Activated CD4-positive, CD25-positive, alpha-beta regulatory T cell (primary cell): ENCODE measurements around the gene NYAP1.

Experiments used
- DNase-seq, 4 experiments: peaks; one replicate each; lab custom pipeline; 2025; lab: John Stamatoyannopoulos, UW

NYAP1 gene

GRCh38 chr7:100457033-100457432 lies 26.7 kb upstream of the NYAP1 start:
- no peak for DNase-seq

- no peak for DNase-seq
Measured at GRCh38 chr7:100464210-100464660, 19.5 kb upstream of the NYAP1 start, which contains the start of gene SPACDR. TSS of gene SPACDR (minus strand) at chr7:100464260. CDS start at chr7:100464025, 235 bp downstream.

- no peak for DNase-seq
Measured at GRCh38 chr7:100464791-100465190, 18.9 kb upstream of the NYAP1 start.

- no peak for DNase-seq
Measured at GRCh38 chr7:100465299-100465698, 18.4 kb upstream of the NYAP1 start.

DNA sequence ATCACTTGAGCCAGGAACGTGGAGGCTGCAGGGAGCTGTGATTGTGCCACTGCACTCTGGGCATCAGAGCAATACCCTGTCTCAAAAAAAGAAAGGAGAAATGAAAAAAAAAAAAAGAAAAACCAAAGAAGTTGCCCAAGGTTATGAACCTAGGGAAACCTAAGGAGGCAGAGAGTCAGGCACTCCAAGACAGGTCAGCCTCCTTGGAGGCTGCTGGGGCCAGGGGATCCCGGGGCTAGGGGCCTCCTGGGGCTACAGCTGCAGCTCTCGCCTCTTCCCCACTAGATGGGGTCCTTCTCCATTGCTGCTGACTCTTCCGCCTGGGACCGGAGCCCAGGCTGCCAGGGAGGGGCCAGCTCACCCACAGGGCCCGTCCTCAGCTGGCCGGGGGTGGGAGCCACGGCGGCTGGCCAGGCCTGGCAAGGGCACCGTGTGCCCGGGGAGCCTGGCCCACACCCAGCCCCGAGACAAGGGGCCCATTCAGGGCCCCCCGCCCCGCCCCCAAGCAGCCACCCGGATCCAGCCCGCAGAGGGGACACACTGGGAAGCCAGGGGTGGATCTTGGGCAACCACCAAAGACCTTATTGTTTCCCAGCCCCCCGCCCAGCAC lies 17.9 kb upstream of the NYAP1 start:
- no peak for DNase-seq

DNA sequence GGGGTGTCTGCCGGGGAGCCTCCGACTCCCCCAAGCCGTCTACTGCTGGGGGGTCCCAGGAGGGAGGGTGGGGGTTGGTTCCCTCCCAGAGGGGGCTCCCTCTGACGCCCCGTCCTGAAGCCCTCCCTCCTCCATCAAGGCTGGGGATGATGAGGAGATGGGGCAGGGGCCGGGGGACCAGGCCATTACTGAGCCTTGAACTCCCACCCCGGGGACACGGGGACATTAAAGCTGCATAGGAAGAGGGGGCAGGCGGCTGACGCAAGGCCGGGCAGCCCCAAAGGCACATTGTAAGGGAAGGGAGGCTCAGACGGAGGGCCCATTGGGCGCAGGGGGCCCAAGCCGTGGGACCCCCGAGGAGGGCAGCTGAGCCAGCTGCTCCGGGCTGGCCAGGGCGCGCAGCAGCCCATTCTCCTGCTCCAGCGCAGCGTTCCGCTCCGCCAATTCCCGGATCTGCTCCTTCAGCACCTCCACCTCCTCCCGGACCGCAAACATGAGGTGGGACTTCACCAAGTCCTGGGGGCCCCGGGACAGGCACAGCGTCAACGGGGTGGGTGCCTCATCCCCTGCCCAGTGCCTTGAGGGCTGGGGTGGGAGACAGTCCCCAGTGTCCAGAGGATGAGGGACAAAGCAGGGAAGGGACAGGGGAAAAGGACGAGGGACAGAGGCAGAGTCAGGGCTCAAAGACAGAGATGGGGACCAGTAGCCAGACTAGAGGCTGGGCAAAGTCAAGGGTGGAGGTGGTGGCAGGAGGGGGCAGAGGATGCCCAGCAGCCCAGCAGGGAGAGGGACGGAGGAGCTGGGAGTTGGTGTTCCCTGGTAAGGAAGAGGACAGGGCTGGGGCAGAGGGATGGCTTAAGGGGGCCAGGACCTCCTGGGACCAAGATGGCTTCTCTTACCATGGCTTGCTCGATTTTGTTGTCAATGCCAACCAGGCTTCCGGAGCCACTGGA lies 16.8 kb upstream of the NYAP1 start:
- DNase-seq: no peak

DNA sequence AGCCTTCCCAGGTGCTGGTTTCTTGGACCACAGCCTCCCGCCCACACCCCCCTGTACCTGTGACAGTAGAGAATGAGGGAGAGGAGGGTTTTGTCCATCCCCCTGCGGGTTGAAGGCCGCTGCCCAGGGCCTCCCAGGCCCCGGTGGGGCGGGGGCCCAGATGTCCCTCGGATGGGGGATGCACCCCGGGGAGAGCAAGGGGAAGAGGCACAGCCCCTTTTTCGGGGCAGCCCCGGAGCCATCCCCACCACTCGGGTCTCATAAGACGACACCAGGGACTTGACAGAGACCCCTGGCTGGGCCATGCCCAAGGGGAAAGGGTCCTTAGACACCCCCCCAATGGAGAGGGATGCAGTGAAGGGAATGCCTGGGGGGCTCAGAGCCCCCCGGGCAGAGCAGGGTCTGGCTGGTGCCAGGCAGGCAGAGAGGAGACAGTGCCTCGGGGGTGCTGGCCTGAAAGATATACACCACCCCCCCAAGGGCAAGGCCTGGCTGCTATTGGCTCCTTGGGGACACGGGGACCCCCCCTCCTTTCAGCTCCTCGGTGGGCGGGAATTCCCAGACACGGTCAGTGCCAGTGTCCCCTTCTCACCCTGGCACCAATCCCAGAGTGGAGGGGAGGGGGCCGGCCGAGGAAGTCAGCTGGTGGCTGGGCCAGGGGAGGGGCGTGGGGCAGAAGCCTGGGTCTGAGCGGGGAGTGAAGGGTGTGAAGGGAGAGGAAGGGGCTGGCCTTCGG lies 15.9 kb upstream of the NYAP1 start:
- DNase-seq: no peak

GRCh38 chr7:100469227-100470044 lies 14.3 kb upstream of the NYAP1 start:
- DNase-seq: peak; percentile 66 to 84 (median 77)

GRCh38 chr7:100471021-100471420 lies 12.7 kb upstream of the NYAP1 start:
- DNase-seq: no peak

- DNase-seq: no peak
Measured at GRCh38 chr7:100472121-100472851, 11.4 kb upstream of the NYAP1 start.

DNA sequence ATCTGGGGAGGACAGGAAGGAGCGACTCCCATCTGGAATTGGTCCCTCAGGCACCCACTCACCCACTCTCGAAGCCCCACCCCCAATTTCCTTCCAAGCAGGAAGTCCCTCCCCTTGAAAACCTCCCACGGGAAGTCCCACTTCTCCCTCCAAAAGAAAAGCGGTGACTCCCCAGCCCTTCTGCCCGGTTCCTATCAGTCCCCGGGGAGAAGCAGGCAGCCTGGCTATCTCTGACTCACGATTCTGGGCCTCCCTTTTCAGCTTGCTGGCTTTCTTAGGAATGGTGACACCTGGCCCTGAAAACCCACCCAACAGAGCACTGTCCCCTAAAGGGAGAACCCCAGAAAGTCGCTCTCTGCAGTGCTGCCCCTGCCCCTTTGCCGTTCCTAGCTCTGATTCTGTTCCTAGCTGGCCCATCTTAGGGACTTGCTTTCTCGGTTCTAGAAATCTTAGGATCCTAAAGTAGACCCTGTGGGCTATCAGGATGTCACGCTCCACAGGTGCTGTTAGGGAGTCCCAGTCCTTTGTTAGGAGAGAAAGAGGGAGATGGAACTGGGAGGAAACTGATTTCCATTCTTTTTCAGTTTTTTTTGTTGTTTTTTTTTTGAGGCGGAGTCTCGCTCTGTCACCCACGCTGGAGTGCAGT lies 10.8 kb upstream of the NYAP1 start:
- DNase-seq: no peak

- DNase-seq: no peak
Measured at GRCh38 chr7:100475549-100475948, 8.2 kb upstream of the NYAP1 start.

GRCh38 chr7:100476101-100476780 lies 7.5 kb upstream of the NYAP1 start:
- DNase-seq: no peak

DNA sequence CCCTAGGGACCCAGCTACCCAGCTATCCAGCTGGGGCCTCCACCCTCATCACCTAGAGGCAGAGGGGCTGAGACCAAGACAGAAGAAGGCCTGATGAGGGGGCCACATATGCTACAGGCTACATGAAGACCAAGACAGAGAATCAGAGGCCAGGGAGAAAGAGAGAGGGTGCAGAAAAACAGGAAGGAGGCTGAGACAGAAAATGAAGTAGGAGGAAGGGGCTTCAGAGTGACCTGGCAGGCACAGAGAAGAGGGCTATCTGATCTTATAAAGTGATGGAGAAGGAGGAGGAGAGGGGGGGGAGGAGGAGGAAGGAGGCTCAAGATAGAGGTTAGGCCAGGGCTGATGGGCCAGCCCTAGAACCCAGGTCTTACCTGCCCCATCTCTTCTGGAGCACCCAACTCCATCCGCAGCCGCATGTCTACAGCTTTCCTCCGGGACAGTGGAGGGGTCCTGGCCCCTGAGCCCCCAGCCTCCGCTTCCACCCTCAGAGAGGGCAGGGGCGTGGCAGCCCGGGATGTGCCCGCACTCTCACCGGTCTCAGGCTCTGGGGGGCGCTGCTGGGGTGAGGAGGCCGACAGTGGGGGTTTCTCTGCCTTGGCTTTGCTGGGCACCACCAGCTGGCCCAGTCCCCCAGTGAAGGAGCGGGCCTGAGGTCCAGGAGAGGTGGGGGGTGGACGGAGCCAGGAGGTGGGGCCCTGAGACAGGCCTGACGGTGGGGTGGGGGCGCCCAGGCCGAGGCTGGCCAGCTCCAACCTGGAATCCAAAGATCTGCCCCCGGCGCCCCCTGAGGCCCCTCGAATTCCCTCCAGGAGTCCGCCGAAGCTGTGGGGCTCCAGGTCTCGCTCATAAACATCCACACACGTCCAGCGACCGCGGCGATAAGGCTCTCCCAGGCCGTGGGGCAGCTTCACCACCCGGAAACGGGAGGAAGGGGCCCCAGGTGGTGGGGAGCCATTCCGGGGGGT lies 6.5 kb upstream of the NYAP1 start:
- peak in 2 of 4 experiments; percentile 10 to 18 for DNase-seq

DNA sequence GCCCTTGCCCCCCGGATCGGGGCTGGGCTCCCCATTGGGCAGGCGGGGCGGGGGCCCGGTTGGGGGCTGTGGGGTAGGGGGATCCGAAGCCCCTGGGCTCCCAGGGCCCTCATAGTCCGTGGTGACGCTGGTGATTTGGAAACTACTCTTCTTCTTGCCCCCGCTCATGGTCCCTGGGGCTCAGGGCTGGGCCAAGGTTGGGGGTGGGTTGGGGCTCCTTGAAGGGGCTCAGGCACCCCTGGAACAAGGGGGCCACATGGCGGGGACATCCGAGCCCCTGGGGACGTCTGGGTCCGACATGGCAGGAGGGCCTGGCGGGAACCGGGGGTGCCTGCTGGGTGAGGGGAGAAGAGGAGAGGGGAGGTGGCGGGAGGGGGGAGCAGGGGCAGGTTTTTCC lies 5.9 kb upstream of the NYAP1 start:
- no peak for DNase-seq

GRCh38 chr7:100478958-100479660 lies 4.6 kb upstream of the NYAP1 start, which contains the start of gene TSC22D4:
TSS of gene TSC22D4 (minus strand) at chr7:100479214. CDS start at chr7:100478038, 1,176 bp downstream.
- DNase-seq: peak; percentile 68 to 85 (median 79)

DNA sequence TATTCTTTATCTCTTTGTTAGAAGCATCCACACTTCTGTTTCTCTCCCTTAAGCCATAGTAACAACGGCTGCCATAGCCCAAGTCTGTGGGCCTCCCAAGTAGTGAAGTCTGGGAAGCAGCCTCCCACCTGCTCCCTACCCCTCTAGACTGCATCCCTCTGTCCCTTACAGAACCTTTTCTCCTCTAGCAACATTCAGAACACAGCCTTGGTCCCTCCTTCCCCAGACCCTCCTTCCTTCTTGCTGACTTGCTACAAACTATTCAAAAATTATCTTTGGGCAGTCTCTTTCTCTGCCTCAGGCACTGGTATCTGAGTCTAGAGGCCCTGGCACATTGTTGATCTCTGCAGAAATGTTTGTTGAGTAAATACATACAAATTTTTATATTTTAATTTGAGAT lies 2.3 kb upstream of the NYAP1 start:
- no peak for DNase-seq

DNA sequence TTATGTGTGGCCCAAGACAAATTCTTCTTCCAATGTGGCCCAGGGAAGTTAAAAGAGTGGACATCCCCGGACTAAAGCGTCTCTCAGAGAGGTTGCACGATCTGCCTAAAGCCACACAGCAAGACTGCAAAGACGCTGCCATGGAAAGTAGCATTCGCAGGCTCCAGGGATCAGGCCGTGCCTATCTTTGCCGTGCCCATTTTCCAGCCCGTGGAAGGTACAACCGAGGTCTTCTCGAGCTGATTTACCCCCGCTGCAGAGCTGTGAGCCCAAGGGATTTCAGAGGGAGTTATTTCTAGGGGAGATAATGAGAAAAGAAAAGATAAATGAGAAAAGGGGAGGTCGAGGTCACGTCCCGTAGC lies 1.0 kb upstream of the NYAP1 start:
- DNase-seq: no peak
